Measurements from ENCODE around the gene TCEA3. TPM values are rescaled to one million over a fixed set of nuclear protein-coding genes. Genes with fewer than 3 reads are reported as not detected.

The TCEA3 gene
- total RNA-seq, 2 donors from 2014 or later = 128 to 133 TPM

DNA sequence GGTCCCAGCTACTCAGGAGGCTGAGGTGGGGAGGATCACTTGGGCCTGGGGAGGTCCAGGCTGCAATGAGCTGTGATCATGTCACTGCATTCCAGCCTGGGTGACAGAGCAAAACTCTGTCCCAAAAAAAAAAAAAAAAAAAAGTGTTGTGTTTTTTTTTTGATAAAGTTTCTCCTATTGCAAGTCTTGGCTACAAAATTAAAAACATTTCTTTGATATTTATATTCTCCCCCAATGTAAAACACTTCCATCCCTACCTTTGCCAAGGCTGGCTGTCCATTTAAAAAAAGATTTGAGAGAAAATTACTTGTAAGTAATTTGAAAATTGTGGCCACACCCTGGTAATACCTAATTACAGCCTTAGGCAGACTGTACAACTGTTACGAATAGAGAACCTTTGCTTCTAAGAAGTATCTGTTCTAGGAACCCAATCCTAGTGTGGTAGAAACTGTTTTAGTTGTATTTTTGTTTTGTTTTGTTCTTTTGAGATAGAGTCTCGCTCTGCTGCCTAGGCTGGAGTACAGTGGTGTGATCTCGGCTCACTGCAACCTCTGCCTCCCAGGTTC, 66.2 kb downstream of the TCEA3 start:
- peaks cover 23% of the 10 kb centered on the region for H3K9me3 ChIP-seq
- no peaks in the 10 kb centered on the region for H3K4me1 ChIP-seq
- intact Hi-C loops (cut with DNase I) = no loop called here
- DNase-seq = no peak
- H3K27ac ChIP-seq = no peak overlapping the region
- no peak overlapping the region for H3K4me3 ChIP-seq
- H3K36me3 ChIP-seq = peaks cover 17% of the 10 kb centered on the region
- no peaks in the 10 kb centered on the region for H3K27me3 ChIP-seq
- TF ChIP-seq CTCF (IDR thresholded peaks at IDR 0.05) = no peak
- no peak overlapping the region for H3K9ac ChIP-seq (ENCODE audit: low read depth in 2 of 2, low read length in 2 of 2)

DNA sequence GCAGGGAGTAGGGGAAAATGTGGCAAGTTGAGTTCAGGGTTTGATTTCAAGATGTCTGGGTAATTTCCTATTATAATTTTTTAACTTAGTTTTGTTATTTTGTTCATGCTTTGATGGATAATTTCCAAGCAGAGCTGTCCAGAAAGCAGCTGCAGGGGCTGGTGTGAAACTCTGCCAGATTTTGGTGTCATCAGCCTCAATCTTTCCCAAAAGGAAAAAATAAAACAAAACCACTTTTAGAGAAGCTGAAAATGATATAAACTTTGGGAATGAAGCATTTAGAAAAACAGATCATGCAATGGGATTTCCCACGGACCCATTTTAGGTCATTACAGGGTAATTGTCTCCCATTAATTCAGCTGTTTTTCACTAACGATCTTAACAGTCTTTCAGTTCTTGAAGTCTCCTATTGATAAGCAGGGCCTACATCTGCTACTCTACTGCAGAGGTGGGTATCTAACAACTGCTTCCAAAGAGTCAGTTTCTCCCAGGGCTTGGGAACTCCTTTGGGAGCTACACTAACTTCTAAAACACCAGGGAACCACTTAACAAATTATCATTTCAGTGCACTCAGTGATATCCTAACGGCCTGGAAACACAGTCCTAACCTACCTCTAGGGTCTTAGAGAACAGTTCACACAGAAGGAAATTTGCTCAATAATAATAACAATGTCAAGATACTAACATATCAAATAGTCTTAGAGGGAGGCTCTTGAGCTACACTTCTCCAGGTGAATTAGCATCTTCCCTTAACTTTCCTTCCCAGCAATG, 67.2 kb downstream of the TCEA3 start:
- Histone ChIP-seq H3K9me3 (peaks cover 13% of the 10 kb centered on the region), H3K4me1 (no peaks in the 10 kb centered on the region)
- intact Hi-C loops (cut with DNase I) = no loop called here

GRCh38 chr1:23356471-23357137, 67.9 kb downstream of the TCEA3 start:
- no peak overlapping the region for H3K4me3 ChIP-seq
- H3K9me3 ChIP-seq = peaks cover 6% of the 10 kb centered on the region
- H3K27me3 ChIP-seq = no peaks in the 10 kb centered on the region
- no peak overlapping the region for H3K27ac ChIP-seq
- peaks cover 1% of the 10 kb centered on the region for H3K36me3 ChIP-seq
- intact Hi-C loops (cut with DNase I) = no loop called here
- no peak overlapping the region for H3K9ac ChIP-seq (ENCODE audit: low read depth in 2 of 2, low read length in 2 of 2)
- no peaks in the 10 kb centered on the region for H3K4me1 ChIP-seq
- no peak for TF ChIP-seq CTCF (IDR thresholded peaks at IDR 0.05)
- DNase-seq = no peak

More for the DNA sequence above, 67.2 kb downstream of the TCEA3 start:
- Histone ChIP-seq H3K36me3 (peaks cover 9% of the 10 kb centered on the region), H3K9ac (ENCODE audit: low read depth in 2 of 2, low read length in 2 of 2) (no peak overlapping the region), H3K27ac (no peak overlapping the region), H3K4me3 (no peak overlapping the region), H3K27me3 (no peaks in the 10 kb centered on the region)
- DNase-seq = no peak
- no peak for TF ChIP-seq CTCF (IDR thresholded peaks at IDR 0.05)

GRCh38 chr1:23354245-23354644, 70.3 kb downstream of the TCEA3 start:
- H3K9ac ChIP-seq (ENCODE audit: low read depth in 2 of 2, low read length in 2 of 2) = no peak overlapping the region
- H3K9me3 ChIP-seq = no peaks in the 10 kb centered on the region
- no peak for DNase-seq
- TF ChIP-seq CTCF (IDR thresholded peaks at IDR 0.05) = no peak
- intact Hi-C loops (cut with DNase I) = no loop called here
- H3K4me3 ChIP-seq = no peak overlapping the region
- no peaks in the 10 kb centered on the region for H3K36me3 ChIP-seq
- no peaks in the 10 kb centered on the region for H3K27me3 ChIP-seq
- no peaks in the 10 kb centered on the region for H3K4me1 ChIP-seq
- H3K27ac ChIP-seq = no peak overlapping the region

DNA sequence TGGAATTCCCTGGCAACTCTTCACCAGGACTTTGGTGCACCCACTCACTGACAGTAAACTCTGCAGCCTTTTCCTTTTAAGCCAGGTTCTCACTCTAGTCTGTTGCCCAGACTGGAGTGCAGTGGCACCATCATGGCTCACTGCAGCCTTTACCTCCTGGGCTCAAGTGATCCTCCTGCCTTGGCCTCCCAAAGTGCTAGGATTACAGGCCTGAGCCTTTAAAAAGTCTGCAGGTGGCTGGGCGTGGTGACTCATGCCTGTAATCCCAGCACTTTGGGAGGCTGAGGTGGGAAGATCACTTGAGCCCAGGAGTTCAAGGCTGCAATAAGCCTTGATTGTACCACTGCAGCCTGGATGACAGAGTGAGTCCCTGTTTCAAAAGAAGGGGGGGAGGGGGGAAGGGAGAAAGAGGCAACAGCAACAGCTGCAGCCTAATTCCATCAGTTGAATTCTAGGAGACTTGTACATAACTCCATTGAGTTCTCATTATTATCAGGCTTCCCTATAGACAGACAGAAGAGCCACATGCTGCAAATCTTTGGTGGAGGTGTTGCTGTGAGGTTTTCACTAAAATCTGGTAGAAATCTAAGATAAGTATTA, 72.4 kb downstream of the TCEA3 start:
- Histone ChIP-seq H3K4me1 (no peaks in the 10 kb centered on the region), H3K4me3 (no peak overlapping the region), H3K27me3 (no peaks in the 10 kb centered on the region), H3K9me3 (no peaks in the 10 kb centered on the region), H3K27ac (no peak overlapping the region), H3K9ac (ENCODE audit: low read depth in 2 of 2, low read length in 2 of 2) (no peak overlapping the region), H3K36me3 (no peaks in the 10 kb centered on the region)
- no peak for TF ChIP-seq CTCF (IDR thresholded peaks at IDR 0.05)
- no peak for DNase-seq
- intact Hi-C loops (cut with DNase I) = no loop called here

Measured in colonic mucosa (tissue), 4 donors.